Common myeloid progenitor, CD34-positive (primary cell): Measurements from ENCODE around the gene ZNF526.

Experiments used
- CTCF ChIA-PET: fragments of 350-600 bp; sonication (Branson Sonifier 250); formaldehyde crosslinking; loops from one replicate; lab custom pipeline; 2021; ENCODE audit warnings: antibody characterized with exemption; lab: Charles Lee
- POLR2A ChIA-PET: fragments of 350-600 bp; sonication (Branson Sonifier 250); formaldehyde crosslinking; loops from one replicate; lab custom pipeline; 2021; ENCODE audit warnings: antibody characterized with exemption; lab: Charles Lee
- DNase-seq, 3 donors: peaks; one replicate each; pipeline versions ENCODE4 v3.0.0 to v3.0.0-alpha.2; 2013
- H3K27ac ChIP-seq, 2 experiments: 1 replicate in 1 of 2; 2 replicates in 1 of 2; pipeline ENCODE4 v1.7.0; 2013; ENCODE audit warnings: inconsistent platforms in 2 of 2, low read length in 2 of 2, mild to moderate bottlenecking in 2 of 2, low read depth in 1 of 2, moderate library complexity in 1 of 2; ENCODE audit not compliant: severe bottlenecking in 2 of 2, insufficient read depth in 1 of 2, poor library complexity in 1 of 2
- H3K27me3 ChIP-seq, 5 experiments: replicated peaks in 2 of 5; 1 replicate in 3 of 5; 2 replicates in 2 of 5; pipeline versions ENCODE4 v1.6.1 to v1.7.0; 2013; ENCODE audit warnings: low read length in 4 of 5, mild to moderate bottlenecking in 2 of 5, moderate library complexity in 2 of 5, inconsistent platforms in 1 of 5; ENCODE audit not compliant: insufficient read depth in 5 of 5, control insufficient read depth in 4 of 5
- H3K36me3 ChIP-seq, 4 experiments: 1 replicate in 2 of 4; 2 replicates in 2 of 4; pipeline versions ENCODE4 v1.6.1 to v1.7.0; 2013; ENCODE audit warnings: low read length in 3 of 4, control low read depth in 1 of 4, mild to moderate bottlenecking in 1 of 4; ENCODE audit not compliant: control insufficient read depth in 4 of 4, insufficient read depth in 4 of 4
- H3K4me1 ChIP-seq, 4 experiments: 1 replicate in 3 of 4; 2 replicates in 1 of 4; pipeline versions ENCODE4 v1.6.1 to v1.7.1; 2013; ENCODE audit warnings: low read length in 3 of 4, mild to moderate bottlenecking in 3 of 4, control low read depth in 1 of 4, inconsistent platforms in 1 of 4, moderate library complexity in 1 of 4; ENCODE audit not compliant: control insufficient read depth in 4 of 4, insufficient read depth in 4 of 4; ENCODE audit errors: control extremely low read depth in 1 of 4
- H3K4me3 ChIP-seq, 7 experiments: 1 replicate in 4 of 7; 2 replicates in 3 of 7; pipeline versions ENCODE4 v1.5.1 to v1.7.0; 2013; ENCODE audit warnings: mild to moderate bottlenecking in 7 of 7, low read length in 6 of 7, moderate library complexity in 6 of 7, inconsistent platforms in 2 of 7, low read depth in 2 of 7, control low read depth in 1 of 7; ENCODE audit not compliant: insufficient read depth in 4 of 7, control insufficient read depth in 1 of 7; ENCODE audit errors: extremely low read depth in 1 of 7
- H3K9me3 ChIP-seq, 5 experiments: 1 replicate in 4 of 5; 2 replicates in 1 of 5; pipeline versions ENCODE4 v1.6.1 to v1.7.1; 2013; ENCODE audit warnings: low read length in 4 of 5, mild to moderate bottlenecking in 2 of 5, inconsistent platforms in 1 of 5, low read depth in 1 of 5, moderate library complexity in 1 of 5; ENCODE audit not compliant: control insufficient read depth in 4 of 5, insufficient read depth in 2 of 5; ENCODE audit errors: control extremely low read depth in 1 of 5
- WGBS: methylation state at CpG from one replicate; pipeline ENCODE4 v1.1.5; 2013; ENCODE audit not compliant: insufficient coverage; 5-methylcytosine and 5-hydroxymethylcytosine counted together

The ZNF526 gene

GRCh38 chr19:42201489-42202289, 18.4 kb upstream of the ZNF526 start:
- Histone ChIP-seq H3K4me1 (peaks cover 35 to 70% (median 64%) of the 10 kb centered on the region in 4 experiments), H3K9me3 (no peaks in the 10 kb centered on the region), H3K27ac (peak overlapping the region; percentile 27 to 73), H3K4me3 (peak overlapping the region in 4 of 7 experiments; percentile 20 to 60 (median 47)), H3K27me3 (no peaks in the 10 kb centered on the region), H3K36me3 (peaks cover 3 to 49% (median 29%) of the 10 kb centered on the region in 4 experiments)
- CTCF ChIA-PET, result interaction anchor here (0.8 to 2.0 kb wide), 11 partner anchors 14 to 99 kb away, joined by 3 to 7 read pairs (median 3); partner anchors contain the start of genes GSK3A, POU2F2 and ZNF526
- POLR2A ChIA-PET, result interaction anchor here (0.7 kb wide), 1 partner anchor 43 kb away, joined by 3 read pairs; no protein-coding TSS in a partner anchor
- WGBS, result 22% methylated on average over 5 of the region's 6 CpGs
- DNase-seq, result peak; percentile 68 to 94 (median 94)

DNA sequence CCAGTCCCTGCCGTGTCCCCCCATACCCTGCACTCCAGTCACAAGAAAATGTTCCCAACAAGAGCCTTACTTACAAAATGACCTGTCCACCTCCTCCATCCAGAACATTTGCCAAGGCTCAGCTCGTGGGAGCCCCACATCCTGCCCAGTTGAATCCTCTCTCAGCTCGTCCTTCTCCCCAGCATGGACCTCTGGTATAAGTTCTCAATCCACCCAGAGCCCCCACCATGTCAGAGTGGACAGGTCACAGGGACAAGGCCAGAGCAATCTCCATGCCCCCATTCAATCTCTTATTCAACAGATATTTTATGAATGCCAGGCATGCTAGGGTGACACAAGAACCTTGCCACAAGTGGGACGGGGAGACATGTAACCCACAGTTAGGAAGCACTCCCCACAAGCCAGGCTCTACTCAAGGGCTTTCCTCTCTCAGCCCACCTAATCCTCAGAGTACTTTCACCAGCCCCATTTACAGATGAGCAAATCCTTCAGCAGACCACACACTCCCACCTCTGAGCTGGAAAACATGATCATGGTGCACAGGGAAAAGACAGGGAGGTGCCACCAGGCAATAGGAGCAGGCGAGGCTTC, 17.7 kb upstream of the ZNF526 start:
- Histone ChIP-seq H3K9me3 (no peaks in the 10 kb centered on the region), H3K27me3 (no peaks in the 10 kb centered on the region), H3K36me3 (peaks cover 3 to 52% (median 34%) of the 10 kb centered on the region in 4 experiments), H3K4me3 (peak overlapping the region in 3 of 7 experiments; percentile 27 to 60 (median 58)), H3K27ac (peak overlapping the region; percentile 27 to 73), H3K4me1 (peaks cover 29 to 63% (median 57%) of the 10 kb centered on the region in 4 experiments)
- ChIA-PET POLR2A (no interaction called here), CTCF (interaction anchor here (0.8 to 2.0 kb wide), 6 partner anchors 17 to 79 kb away, joined by 3 to 7 read pairs (median 4); partner anchors contain the start of genes POU2F2 and ZNF526)
- no peak for DNase-seq
- 73% methylated on average over 4 of the region's 5 CpGs for WGBS

DNA sequence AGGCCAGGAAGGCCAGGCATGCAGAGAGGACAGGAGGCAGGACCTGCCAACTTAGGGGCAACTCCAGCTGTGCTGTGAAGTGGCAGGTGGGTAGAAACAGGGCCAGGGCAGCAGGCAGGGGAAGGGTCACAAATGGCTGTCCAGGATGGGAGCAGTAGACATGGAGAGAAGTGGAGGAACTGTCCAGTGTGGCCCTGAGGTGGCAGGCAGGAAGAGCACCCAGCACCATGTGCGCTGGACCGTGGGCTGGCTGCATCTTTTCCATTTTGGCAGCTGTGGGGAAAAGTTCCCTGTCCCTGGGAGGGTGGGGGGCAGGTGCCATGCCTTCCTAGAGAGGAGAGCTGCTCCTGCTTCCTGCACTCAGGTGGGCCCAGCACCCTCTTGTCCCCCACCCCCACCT, 16.4 kb upstream of the ZNF526 start:
- no peak overlapping the region for H3K4me3 ChIP-seq
- H3K9me3 ChIP-seq, result no peaks in the 10 kb centered on the region
- ChIA-PET CTCF (interaction anchor here (0.7 kb wide), 1 partner anchor 102 kb away, joined by 3 read pairs; no protein-coding TSS in a partner anchor), POLR2A (no interaction called here)
- no peak for DNase-seq
- H3K27ac ChIP-seq, result no peak overlapping the region
- peaks cover 23 to 56% (median 48%) of the 10 kb centered on the region in 4 experiments for H3K4me1 ChIP-seq
- no peaks in the 10 kb centered on the region for H3K27me3 ChIP-seq
- WGBS, result 100% methylated on average over 2 of the region's 2 CpGs
- H3K36me3 ChIP-seq, result peaks cover 3 to 62% (median 42%) of the 10 kb centered on the region in 4 experiments

GRCh38 chr19:42204664-42205063, 15.4 kb upstream of the ZNF526 start:
- Histone ChIP-seq H3K9me3 (no peaks in the 10 kb centered on the region), H3K4me1 (peaks cover 22 to 46% (median 38%) of the 10 kb centered on the region in 4 experiments), H3K36me3 (peaks cover 3 to 66% (median 46%) of the 10 kb centered on the region in 4 experiments), H3K27ac (no peak overlapping the region), H3K4me3 (no peak overlapping the region), H3K27me3 (no peaks in the 10 kb centered on the region)
- ChIA-PET POLR2A (no interaction called here), CTCF (no interaction called here)
- DNase-seq, result no peak
- WGBS, result 93% methylated on average over 3 of the region's 6 CpGs

GRCh38 chr19:42206871-42207755, 13.0 kb upstream of the ZNF526 start:
- no peak overlapping the region for H3K4me3 ChIP-seq
- H3K36me3 ChIP-seq, result peaks cover 5 to 81% (median 49%) of the 10 kb centered on the region in 4 experiments
- peaks cover 7 to 22% (median 14%) of the 10 kb centered on the region in 4 experiments for H3K4me1 ChIP-seq
- no peaks in the 10 kb centered on the region for H3K9me3 ChIP-seq
- no peak overlapping the region for H3K27ac ChIP-seq
- no peak for DNase-seq
- H3K27me3 ChIP-seq, result no peaks in the 10 kb centered on the region
- POLR2A ChIA-PET, result interaction anchor here (0.7 kb wide), 1 partner anchor 10 kb away, joined by 3 read pairs; the partner anchor contains the start of gene DEDD2
- CTCF ChIA-PET, result interaction anchor here (0.7 to 1.5 kb wide), 2 partner anchors 10 to 30 kb away, joined by 5 to 6 read pairs; partner anchors contain the start of gene DEDD2
- 96% methylated on average over 13 of the region's 14 CpGs for WGBS

- H3K4me1 ChIP-seq, result peaks cover 2 to 15% (median 7%) of the 10 kb centered on the region in 4 experiments
- no peaks in the 10 kb centered on the region for H3K27me3 ChIP-seq
- peak overlapping the region in 1 of 2 experiments; percentile 23 for H3K27ac ChIP-seq
- no peaks in the 10 kb centered on the region for H3K9me3 ChIP-seq
- ChIA-PET POLR2A (interaction anchor here (0.7 kb wide), 1 partner anchor 10 kb away, joined by 3 read pairs; the partner anchor contains the start of gene DEDD2), CTCF (interaction anchor here (0.7 to 1.4 kb wide), 2 partner anchors 9 kb away, joined by 6 read pairs; partner anchors contain the start of gene DEDD2)
- H3K36me3 ChIP-seq, result peaks cover 9 to 88% (median 48%) of the 10 kb centered on the region in 4 experiments
- no peak overlapping the region for H3K4me3 ChIP-seq
- no peak for DNase-seq
- 82% methylated on average over 6 of the region's 6 CpGs for WGBS
Observed at GRCh38 chr19:42207767-42208271, 12.3 kb upstream of the ZNF526 start.
